ENCODE measurements around the gene DNMT3L.

The DNMT3L gene

GRCh38 chr21:44301141-44301540 lies 39.4 kb upstream of the DNMT3L start:
- Histone ChIP-seq H3K27ac (ENCODE audit: low read depth, low read length) (peak overlapping the region; percentile 60), H4K20me1 (ENCODE audit: control insufficient read depth, insufficient read depth, low read depth, low read length) (peaks cover 25% of the 10 kb centered on the region; the same call in 1 of the 2 replicates), H3K36me3 (ENCODE audit: control insufficient read depth, low read length) (peaks cover 50% of the 10 kb centered on the region), H3K79me2 (ENCODE audit: control insufficient read depth, low read length) (peaks cover 61% of the 10 kb centered on the region), H3F3A (ENCODE audit: control insufficient read depth, insufficient read depth) (peaks cover 8% of the 10 kb centered on the region), H3K4me2 (ENCODE audit: low read length) (peak overlapping the region; percentile 97), H3K9me3 (ENCODE audit: control insufficient read depth, insufficient read depth, low read length) (no peaks in the 10 kb centered on the region), H3K4me1 (ENCODE audit: control insufficient read depth, low read length) (peaks cover 66% of the 10 kb centered on the region), H3K27me3 (ENCODE audit: control insufficient read depth, low read length) (peaks cover 4% of the 10 kb centered on the region), H3K4me3 (ENCODE audit: low read length) (peak overlapping the region; percentile 78), H3K9me2 (replicated peaks; ENCODE audit: control insufficient read depth, low read length) (no peaks in the 10 kb centered on the region)
- TF ChIP-seq, protein P1, sequence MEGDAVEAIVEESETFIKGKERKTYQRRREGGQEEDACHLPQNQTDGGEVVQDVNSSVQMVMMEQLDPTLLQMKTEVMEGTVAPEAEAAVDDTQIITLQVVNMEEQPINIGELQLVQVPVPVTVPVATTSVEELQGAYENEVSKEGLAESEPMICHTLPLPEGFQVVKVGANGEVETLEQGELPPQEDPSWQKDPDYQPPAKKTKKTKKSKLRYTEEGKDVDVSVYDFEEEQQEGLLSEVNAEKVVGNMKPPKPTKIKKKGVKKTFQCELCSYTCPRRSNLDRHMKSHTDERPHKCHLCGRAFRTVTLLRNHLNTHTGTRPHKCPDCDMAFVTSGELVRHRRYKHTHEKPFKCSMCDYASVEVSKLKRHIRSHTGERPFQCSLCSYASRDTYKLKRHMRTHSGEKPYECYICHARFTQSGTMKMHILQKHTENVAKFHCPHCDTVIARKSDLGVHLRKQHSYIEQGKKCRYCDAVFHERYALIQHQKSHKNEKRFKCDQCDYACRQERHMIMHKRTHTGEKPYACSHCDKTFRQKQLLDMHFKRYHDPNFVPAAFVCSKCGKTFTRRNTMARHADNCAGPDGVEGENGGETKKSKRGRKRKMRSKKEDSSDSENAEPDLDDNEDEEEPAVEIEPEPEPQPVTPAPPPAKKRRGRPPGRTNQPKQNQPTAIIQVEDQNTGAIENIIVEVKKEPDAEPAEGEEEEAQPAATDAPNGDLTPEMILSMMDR (IDR thresholded peaks at IDR 0.05; ENCODE audit: low read depth, low read length, poor library complexity, severe bottlenecking), result peak; percentile 17
- no peak for TF ChIP-seq EZH2phosphoT487 (IDR thresholded peaks at IDR 0.05; ENCODE audit: borderline replicate concordance, low read length)

- peak overlapping the region; percentile 97 for H3K4me2 ChIP-seq (ENCODE audit: low read length)
- H3K27me3 ChIP-seq (ENCODE audit: control insufficient read depth, low read length), result peaks cover 10% of the 10 kb centered on the region
- H3K36me3 ChIP-seq (ENCODE audit: control insufficient read depth, low read length), result peaks cover 42% of the 10 kb centered on the region
- peaks cover 8% of the 10 kb centered on the region for H3F3A ChIP-seq (ENCODE audit: control insufficient read depth, insufficient read depth)
- no peaks in the 10 kb centered on the region for H3K9me3 ChIP-seq (ENCODE audit: control insufficient read depth, insufficient read depth, low read length)
- peaks cover 53% of the 10 kb centered on the region for H3K79me2 ChIP-seq (ENCODE audit: control insufficient read depth, low read length)
- peaks cover 20% of the 10 kb centered on the region; the same call in 1 of the 2 replicates for H4K20me1 ChIP-seq (ENCODE audit: control insufficient read depth, insufficient read depth, low read depth, low read length)
- H3K9me2 ChIP-seq (replicated peaks; ENCODE audit: control insufficient read depth, low read length), result no peaks in the 10 kb centered on the region
- H3K27ac ChIP-seq (ENCODE audit: low read depth, low read length), result peak overlapping the region; percentile 60
- peak overlapping the region; percentile 78 for H3K4me3 ChIP-seq (ENCODE audit: low read length)
- no peak for TF ChIP-seq EZH2phosphoT487 (IDR thresholded peaks at IDR 0.05; ENCODE audit: borderline replicate concordance, low read length)
- TF ChIP-seq, protein P1 (IDR thresholded peaks at IDR 0.05; ENCODE audit: low read depth, low read length, poor library complexity, severe bottlenecking), result no peak
- H3K4me1 ChIP-seq (ENCODE audit: control insufficient read depth, low read length), result peaks cover 74% of the 10 kb centered on the region
Measured at GRCh38 chr21:44300262-44300959, 38.7 kb upstream of the DNMT3L start.

- Histone ChIP-seq H3K4me2 (ENCODE audit: low read length) (peak within 1 kb of the TSS; percentile 97), H3K79me2 (ENCODE audit: control insufficient read depth, low read length) (peaks cover 46% of the 10 kb centered on the region), H3F3A (ENCODE audit: control insufficient read depth, insufficient read depth) (peaks cover 8% of the 10 kb centered on the region), H3K4me1 (ENCODE audit: control insufficient read depth, low read length) (peaks cover 79% of the 10 kb centered on the region), H3K9me3 (ENCODE audit: control insufficient read depth, insufficient read depth, low read length) (no peaks in the 10 kb centered on the region), H3K27me3 (ENCODE audit: control insufficient read depth, low read length) (peaks cover 10% of the 10 kb centered on the region), H3K9me2 (replicated peaks; ENCODE audit: control insufficient read depth, low read length) (no peaks in the 10 kb centered on the region), H3K27ac (ENCODE audit: low read depth, low read length) (peak within 1 kb of the TSS; percentile 95), H3K4me3 (ENCODE audit: low read length) (peak within 1 kb of the TSS; percentile 78), H3K36me3 (ENCODE audit: control insufficient read depth, low read length) (peaks cover 35% of the 10 kb centered on the region), H4K20me1 (ENCODE audit: control insufficient read depth, insufficient read depth, low read depth, low read length) (peaks cover 16% of the 10 kb centered on the region; the same call in 1 of the 2 replicates)
- no peak for TF ChIP-seq EZH2phosphoT487 (IDR thresholded peaks at IDR 0.05; ENCODE audit: borderline replicate concordance, low read length)
- TF ChIP-seq, protein P1 (IDR thresholded peaks at IDR 0.05; ENCODE audit: low read depth, low read length, poor library complexity, severe bottlenecking), result no peak
Measured at GRCh38 chr21:44299458-44300261, 38.0 kb upstream of the DNMT3L start, which contains the start of gene PFKL. PFKL (plus strand) TSS chr21:44300053; CDS start chr21:44300106, 53 bp downstream.
